ENCODE results near the gene CBLB.

CBLB gene

GRCh38 chr3:105676621-105677300 is 192.1 kb downstream of the CBLB start:
- DNase-seq = no peak

GRCh38 chr3:105674437-105675065 is 194.3 kb downstream of the CBLB start:
- no peak for DNase-seq

- no peak for DNase-seq
Observed at GRCh38 chr3:105672996-105673395, 195.8 kb downstream of the CBLB start.

- no peak for DNase-seq
Observed at GRCh38 chr3:105662306-105662705, 206.5 kb downstream of the CBLB start.

GRCh38 chr3:105661461-105661860 is 207.4 kb downstream of the CBLB start:
- no peak for DNase-seq

- DNase-seq = no peak
Observed at GRCh38 chr3:105656651-105657504, 211.9 kb downstream of the CBLB start.

- no peak for DNase-seq
Observed at GRCh38 chr3:105653868-105654267, 214.9 kb downstream of the CBLB start.

GRCh38 chr3:105653166-105653565 is 215.6 kb downstream of the CBLB start:
- no peak for DNase-seq

- no peak for DNase-seq
Observed at GRCh38 chr3:105649480-105649879, 219.3 kb downstream of the CBLB start.

- DNase-seq = no peak
Observed at GRCh38 chr3:105647047-105647446, 221.8 kb downstream of the CBLB start.

- DNase-seq = no peak
Observed at GRCh38 chr3:105639131-105639530, 229.7 kb downstream of the CBLB start.

GRCh38 chr3:105634708-105635107 is 234.1 kb downstream of the CBLB start:
- DNase-seq = no peak

- no peak for DNase-seq
Observed at GRCh38 chr3:105629718-105630117, 239.1 kb downstream of the CBLB start.

- DNase-seq = no peak
Observed at GRCh38 chr3:105626739-105627138, 242.1 kb downstream of the CBLB start.

- no peak for DNase-seq
Observed at GRCh38 chr3:105622169-105622568, 246.6 kb downstream of the CBLB start.

- DNase-seq = no peak
Observed at GRCh38 chr3:105620236-105620635, 248.6 kb downstream of the CBLB start.

GRCh38 chr3:105619651-105620050 is 249.2 kb downstream of the CBLB start:
- no peak for DNase-seq

GRCh38 chr3:105618556-105618955 is 250.3 kb downstream of the CBLB start:
- no peak for DNase-seq

- DNase-seq = no peak
Observed at GRCh38 chr3:105616374-105617121, 252.3 kb downstream of the CBLB start.

GRCh38 chr3:105615814-105616213 is 253.0 kb downstream of the CBLB start:
- DNase-seq = no peak

- DNase-seq = no peak
Observed at GRCh38 chr3:105614288-105615030, 254.4 kb downstream of the CBLB start.

GRCh38 chr3:105613120-105613519 is 255.7 kb downstream of the CBLB start:
- DNase-seq = no peak
